OCI-M1 (cell line): ENCODE results near the gene EFEMP1.
"Not testable (repeated sequence)": the region's sequence is repeated elsewhere in the genome, so short reads cannot be mapped to it uniquely, and the experiment has no call there.

Experiments used
- DNase-seq: peaks from one replicate; lab custom pipeline; 2025; lab: John Stamatoyannopoulos, UW

Gene EFEMP1

GRCh38 chr2:55827428-55827827 lies 96.2 kb downstream of the EFEMP1 start:
- not testable (repeated sequence) for DNase-seq

GRCh38 chr2:55826246-55826645 lies 97.3 kb downstream of the EFEMP1 start:
- DNase-seq, result no peak

- DNase-seq, result no peak
These were observed 99.0 kb downstream of the EFEMP1 start for GRCh38 chr2:55824551-55825096.
